Bronchial epithelial cell (primary cell): ENCODE data around the gene CASQ1. TPM values are rescaled to one million over a fixed set of nuclear protein-coding genes. Genes with fewer than 3 reads are reported as not detected.

Source experiments
- DNase-seq: peaks from one replicate; pipeline ENCODE4 v3.0.0-alpha.2; 2010; ENCODE audit warnings: low read depth
- FAIRE-seq: peaks from 2 replicates; lab custom pipeline; 2011; peaks lifted over from hg19 to GRCh38; lab: Jason Lieb, UNC
- H3K27me3 ChIP-seq: 2 replicates; pipeline ENCODE4 v1.5.1; 2011; ENCODE audit warnings: low read length; ENCODE audit not compliant: control insufficient read depth, insufficient read depth
- H3K36me3 ChIP-seq: 2 replicates; pipeline ENCODE4 v1.5.1; 2011; ENCODE audit warnings: low read length; ENCODE audit not compliant: control insufficient read depth, insufficient read depth
- H3K4me3 ChIP-seq: 2 replicates; pipeline ENCODE4 v1.5.1; 2011; ENCODE audit warnings: mild to moderate bottlenecking, low read depth, low read length, control low read depth
- CTCF ChIP-seq: IDR thresholded peaks from 2 replicates; pipeline ENCODE4 v1.5.1; 2011; ENCODE audit warnings: mild to moderate bottlenecking, moderate library complexity, low read length, control low read depth, inconsistent platforms; ENCODE audit not compliant: insufficient read depth, severe bottlenecking
- total RNA-seq: library from RNA; depleted of rRNA; stranded (reverse); fragments of >200 nt; gene quantifications from 2 replicates; pipeline ENCODE4 v1.2.1, GENCODE V29; 2014

CASQ1 gene
- total RNA-seq, 1 donor from 2014 or later: not detected

- DNase-seq (no peak), FAIRE-seq (no peak)
- TF ChIP-seq CTCF: no peak
- Histone ChIP-seq H3K36me3 (peaks cover 24% of the 10 kb centered on the region), H3K4me3 (no peak overlapping the region), H3K27me3 (no peaks in the 10 kb centered on the region)
Measured at GRCh38 chr1:160208557-160209320, 18.4 kb downstream of the CASQ1 start.

GRCh38 chr1:160209321-160210046 is 19.1 kb downstream of the CASQ1 start:
- Histone ChIP-seq H3K4me3 (no peak overlapping the region), H3K27me3 (no peaks in the 10 kb centered on the region), H3K36me3 (peaks cover 29% of the 10 kb centered on the region)
- TF ChIP-seq CTCF: no peak
- DNase-seq (no peak), FAIRE-seq (no peak)

GRCh38 chr1:160210561-160210960 is 20.2 kb downstream of the CASQ1 start:
- Histone ChIP-seq H3K27me3 (no peaks in the 10 kb centered on the region), H3K4me3 (no peak overlapping the region), H3K36me3 (peaks cover 29% of the 10 kb centered on the region)
- no peak for TF ChIP-seq CTCF
- FAIRE-seq (no peak), DNase-seq (no peak)

GRCh38 chr1:160211046-160211790 is 20.8 kb downstream of the CASQ1 start:
- no peak for TF ChIP-seq CTCF
- Histone ChIP-seq H3K36me3 (peaks cover 29% of the 10 kb centered on the region), H3K4me3 (no peak overlapping the region), H3K27me3 (no peaks in the 10 kb centered on the region)
- FAIRE-seq (no peak), DNase-seq (no peak)

GRCh38 chr1:160214481-160215140 is 24.2 kb downstream of the CASQ1 start:
- no peak for TF ChIP-seq CTCF
- H3K27me3 ChIP-seq: no peaks in the 10 kb centered on the region
- DNase-seq (no peak), FAIRE-seq (no peak)
- H3K36me3 ChIP-seq: peaks cover 24% of the 10 kb centered on the region
- no peak overlapping the region for H3K4me3 ChIP-seq
